Measurements from ENCODE around the gene ACY1.
A peak's percentile ranks its signal among the peaks of the same experiment; 100 is the strongest.
"Not testable (repeated sequence)": the region's sequence is repeated elsewhere in the genome, so short reads cannot be mapped to it uniquely, and the experiment has no call there.

The ACY1 gene

DNA sequence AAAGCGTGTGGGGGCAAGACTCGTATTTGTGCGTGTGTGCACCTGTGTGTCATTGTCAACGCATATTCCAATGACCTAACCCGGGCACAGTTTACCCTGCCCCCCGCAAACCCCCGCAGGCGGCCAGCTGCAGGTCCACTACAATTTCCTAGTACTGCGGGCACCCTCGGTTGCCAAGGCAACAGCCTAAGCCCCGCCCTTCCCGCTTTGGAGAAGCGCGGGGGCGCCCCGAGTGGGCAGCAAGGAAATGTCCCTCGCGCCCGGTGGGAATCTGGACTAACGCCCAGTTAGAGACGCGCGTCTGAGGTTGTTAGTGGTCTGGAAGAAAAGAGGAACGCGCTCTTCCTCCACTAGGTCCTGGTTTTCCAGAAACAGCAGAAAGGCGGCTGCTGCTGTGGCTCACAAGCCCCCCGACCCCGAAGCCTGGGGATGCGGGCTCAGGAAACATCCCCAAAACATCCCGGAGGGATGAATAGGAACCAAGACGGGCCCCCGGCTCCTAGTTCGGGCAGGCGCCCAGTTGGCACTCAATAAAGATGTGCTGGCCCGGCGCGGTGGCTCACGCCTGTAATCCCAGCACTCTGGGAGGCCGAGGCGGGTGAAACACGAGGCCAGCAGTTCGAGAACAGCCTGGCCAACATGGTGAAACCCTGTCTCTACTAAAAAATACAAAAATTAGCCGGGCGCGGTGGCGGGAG, 7.3 kb upstream of the ACY1 start:
- H3K4me3 ChIP-seq (ENCODE audit: low read length), result peak overlapping the region; percentile 97
- DNase-seq (ENCODE audit: low read depth, low spot score), result no peak

DNA sequence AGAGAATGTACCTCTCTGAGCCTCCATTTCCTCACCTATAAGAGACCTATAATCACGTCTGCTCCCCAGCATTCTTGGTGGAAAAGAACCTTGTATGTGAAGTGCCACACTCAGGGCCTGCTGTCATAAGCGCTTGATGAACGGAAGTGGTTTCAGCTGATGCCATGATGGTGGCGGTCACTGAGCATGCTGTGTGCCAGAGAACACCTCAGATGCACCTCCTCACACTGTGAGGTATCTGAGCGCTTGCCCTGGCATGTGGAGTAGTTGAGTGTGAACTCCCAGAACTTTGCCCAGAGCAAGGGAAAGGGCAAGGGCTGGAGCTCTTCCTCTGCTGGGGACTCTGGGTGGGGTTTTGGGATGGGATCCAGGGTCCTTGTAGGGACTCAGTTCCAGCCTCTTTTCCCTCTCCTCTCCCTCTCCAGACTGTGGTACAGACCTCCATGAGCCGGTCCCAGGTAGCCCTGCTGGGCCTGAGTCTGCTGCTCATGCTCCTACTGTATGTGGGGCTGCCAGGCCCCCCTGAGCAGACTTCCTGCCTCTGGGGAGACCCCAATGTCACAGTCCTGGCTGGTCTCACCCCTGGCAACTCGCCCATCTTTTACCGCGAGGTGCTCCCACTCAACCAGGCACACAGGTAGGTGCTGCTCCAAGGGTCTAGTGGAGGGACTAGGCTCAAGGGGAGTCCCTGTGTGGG, 5.7 kb upstream of the ACY1 start:
- no peak overlapping the region for H3K4me3 ChIP-seq (ENCODE audit: low read length)
- peak; percentile 74 for DNase-seq (ENCODE audit: low read depth, low spot score)

DNA sequence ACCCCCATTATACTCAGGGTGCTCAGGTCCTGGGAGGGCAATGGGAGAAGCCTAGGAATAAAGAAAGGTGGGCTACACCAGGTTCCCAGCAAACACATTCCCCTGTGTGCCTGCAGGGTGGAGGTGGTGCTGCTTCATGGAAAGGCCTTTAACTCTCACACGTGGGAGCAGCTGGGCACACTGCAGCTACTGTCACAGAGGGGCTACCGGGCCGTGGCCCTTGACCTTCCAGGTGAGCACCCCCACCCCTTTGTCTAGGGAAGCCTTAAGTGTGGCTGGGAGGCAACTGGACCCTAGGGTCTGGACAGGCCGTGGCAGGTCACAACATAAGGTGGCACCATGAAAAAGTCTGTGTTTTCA, 5.2 kb upstream of the ACY1 start:
- H3K4me3 ChIP-seq (ENCODE audit: low read length), result no peak overlapping the region
- no peak for DNase-seq (ENCODE audit: low read depth, low spot score)

GRCh38 chr3:51980253-51980652, 3.1 kb upstream of the ACY1 start:
- no peak overlapping the region for H3K4me3 ChIP-seq (ENCODE audit: low read length)
- DNase-seq (ENCODE audit: low read depth, low spot score), result no peak

GRCh38 chr3:51982352-51982837, 940 bp upstream of the ACY1 start:
- H3K4me3 ChIP-seq (ENCODE audit: low read length), result peak overlapping the region; percentile 69
- no peak for DNase-seq (ENCODE audit: low read depth, low spot score)

- no peak for DNase-seq (ENCODE audit: low read depth, low spot score)
Observed at GRCh38 chr3:51983578-51984268, 388 bp downstream of the ACY1 start.

GRCh38 chr3:51984269-51984647, 923 bp downstream of the ACY1 start:
- no peak overlapping the region for H3K4me3 ChIP-seq (ENCODE audit: low read length)
- no peak for DNase-seq (ENCODE audit: low read depth, low spot score)

More at GRCh38 chr3:51983578-51984268, 388 bp downstream of the ACY1 start:
- peak overlapping the region; percentile 69 for H3K4me3 ChIP-seq (ENCODE audit: low read length)

DNA sequence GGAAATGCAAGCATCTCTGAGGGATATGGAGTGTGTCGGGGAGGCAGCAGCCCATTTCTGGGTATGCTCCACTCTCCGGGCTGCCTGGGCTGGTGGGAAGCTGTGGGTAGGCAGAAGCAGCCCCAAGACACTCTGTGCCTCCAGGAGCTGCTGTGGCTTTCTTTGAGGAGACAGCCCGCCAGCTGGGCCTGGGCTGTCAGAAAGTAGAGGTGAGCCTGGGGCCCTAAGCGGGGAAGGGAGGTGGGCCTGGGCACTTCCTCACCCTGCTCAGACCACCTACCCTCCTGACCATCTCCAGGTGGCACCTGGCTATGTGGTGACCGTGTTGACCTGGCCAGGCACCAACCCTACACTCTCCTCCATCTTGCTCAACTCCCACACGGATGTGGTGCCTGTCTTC, 1.7 kb downstream of the ACY1 start:
- no peak for DNase-seq (ENCODE audit: low read depth, low spot score)
- no peak overlapping the region for H3K4me3 ChIP-seq (ENCODE audit: low read length)

DNA sequence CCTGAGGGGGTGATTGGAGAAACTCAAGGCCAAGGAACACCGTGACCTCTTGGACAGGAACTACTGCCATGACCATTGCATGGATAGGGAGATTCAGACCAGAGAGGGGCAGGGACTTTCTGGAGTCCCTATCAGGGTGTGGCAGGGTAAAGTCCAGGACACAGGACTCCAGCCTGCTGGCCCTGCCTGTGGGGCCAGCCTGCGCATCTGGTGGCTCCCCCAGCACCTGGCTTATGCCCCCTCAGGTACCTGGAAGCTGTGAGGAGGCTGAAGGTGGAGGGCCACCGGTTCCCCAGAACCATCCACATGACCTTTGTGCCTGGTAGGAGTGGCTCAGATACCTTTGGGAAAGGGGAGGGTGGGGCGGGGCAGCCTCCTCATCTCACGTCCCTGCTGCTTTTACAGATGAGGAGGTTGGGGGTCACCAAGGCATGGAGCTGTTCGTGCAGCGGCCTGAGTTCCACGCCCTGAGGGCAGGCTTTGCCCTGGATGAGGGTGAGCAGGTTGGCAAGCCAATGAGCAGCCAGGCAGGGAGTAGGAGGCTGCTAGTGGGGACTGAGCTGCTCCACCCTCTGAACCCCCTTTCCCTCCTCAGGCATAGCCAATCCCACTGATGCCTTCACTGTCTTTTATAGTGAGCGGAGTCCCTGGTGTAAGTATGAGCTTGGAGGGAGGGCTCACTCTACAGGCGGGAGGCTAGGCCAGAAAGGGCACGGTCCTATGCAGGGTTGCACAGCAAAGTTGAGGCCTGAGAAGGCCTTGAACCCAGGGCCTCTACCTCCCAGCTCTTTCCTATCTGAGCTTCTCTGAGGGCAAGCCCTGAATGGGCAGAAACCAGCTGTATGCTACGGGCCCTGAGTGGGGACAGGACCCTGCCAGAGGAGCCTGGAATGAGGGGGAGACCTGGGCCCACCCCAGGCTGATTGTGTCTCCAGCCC, 2.9 kb downstream of the ACY1 start:
- H3K4me3 ChIP-seq (ENCODE audit: low read length), result no peak overlapping the region
- DNase-seq (ENCODE audit: low read depth, low spot score), result no peak

DNA sequence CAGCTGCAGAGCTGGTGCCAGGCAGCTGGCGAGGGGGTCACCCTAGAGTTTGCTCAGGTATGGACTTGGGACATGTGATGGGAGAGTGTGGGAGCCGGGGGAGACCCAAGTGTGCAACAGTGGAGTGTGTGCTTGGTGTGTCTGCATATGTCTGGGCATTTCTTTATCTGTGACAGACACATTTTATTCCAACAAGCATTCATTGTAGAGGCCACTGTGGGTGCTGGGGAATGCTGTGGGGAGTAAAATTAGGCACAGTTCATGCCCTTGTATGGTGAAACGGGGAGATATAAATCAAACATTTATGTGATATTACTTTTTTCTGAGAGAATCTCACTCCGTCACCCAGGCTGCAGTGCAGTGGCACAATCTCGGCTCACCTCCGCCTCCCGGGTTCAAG, 4.2 kb downstream of the ACY1 start:
- H3K4me3 ChIP-seq (ENCODE audit: low read length), result no peak overlapping the region
- no peak for DNase-seq (ENCODE audit: low read depth, low spot score)

GRCh38 chr3:51988286-51989146, 5.2 kb downstream of the ACY1 start:
- H3K4me3 ChIP-seq (ENCODE audit: low read length), result no peak overlapping the region
- no peak for DNase-seq (ENCODE audit: low read depth, low spot score)

GRCh38 chr3:51990501-51990971, 7.2 kb downstream of the ACY1 start:
- not testable (repeated sequence) for DNase-seq (ENCODE audit: low read depth, low spot score); H3K4me3 ChIP-seq (ENCODE audit: low read length)

GRCh38 chr3:51992017-51992682, 8.8 kb downstream of the ACY1 start:
- no peak for DNase-seq (ENCODE audit: low read depth, low spot score)

GRCh38 chr3:51993657-51994056, 10.3 kb downstream of the ACY1 start:
- DNase-seq (ENCODE audit: low read depth, low spot score); H3K4me3 ChIP-seq (ENCODE audit: low read length): not testable (repeated sequence)

More at GRCh38 chr3:51992017-51992682, 8.8 kb downstream of the ACY1 start:
- H3K4me3 ChIP-seq (ENCODE audit: low read length), result no peak overlapping the region

GRCh38 chr3:51994530-51994929, 11.2 kb downstream of the ACY1 start:
- DNase-seq (ENCODE audit: low read depth, low spot score), result no peak

GRCh38 chr3:51995346-51996163, 12.2 kb downstream of the ACY1 start, which contains the start of gene RPL29:
Gene RPL29 (minus strand): TSS chr3:51995895. CDS start chr3:51995461, 434 bp downstream.
- H3K4me3 ChIP-seq (ENCODE audit: low read length), result peak within 1 kb of the TSS; percentile 84
- DNase-seq (ENCODE audit: low read depth, low spot score), result peak; percentile 96

More at GRCh38 chr3:51994530-51994929, 11.2 kb downstream of the ACY1 start:
- H3K4me3 ChIP-seq (ENCODE audit: low read length), result peak overlapping the region; percentile 84

DNA sequence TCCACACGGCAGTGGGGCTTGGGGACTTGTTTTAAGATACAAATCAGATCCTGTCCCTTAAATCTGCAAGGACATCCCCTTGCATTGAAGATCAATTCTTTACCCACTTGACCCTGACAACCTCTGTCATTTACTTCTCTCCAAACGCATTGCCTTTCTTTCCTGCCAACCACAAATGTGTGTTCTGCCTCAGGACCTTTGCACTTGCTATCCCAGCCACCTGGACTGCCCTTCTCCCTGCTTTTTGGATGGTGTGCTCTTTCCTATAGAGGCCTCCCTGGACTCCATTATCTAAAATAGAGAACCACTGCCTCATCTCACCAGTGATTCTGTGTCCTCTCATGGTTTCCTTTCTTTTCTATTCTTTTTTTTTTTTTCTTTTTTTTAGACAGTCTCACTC, 13.8 kb downstream of the ACY1 start:
- no peak overlapping the region for H3K4me3 ChIP-seq (ENCODE audit: low read length)
- DNase-seq (ENCODE audit: low read depth, low spot score), result no peak
